MM.1S (cell line): ENCODE results near the gene C16orf87.

ENCODE experiments used
- CTCF ChIP-seq: fragments of 300-600 bp; sonication (generic); IDR thresholded peaks from 2 replicates; pipeline ENCODE4 v1.5.1; 2016; ENCODE audit warnings: antibody characterized with exemption, low read length, mixed read lengths
- EZH2 ChIP-seq: fragments of 300-600 bp; sonication (generic); optimal IDR thresholded peaks from 2 replicates; pipeline ENCODE3; 2017; ENCODE audit warnings: low read depth, mild to moderate bottlenecking, antibody characterized with exemption, low read length, mixed read lengths

- TF ChIP-seq EZH2 (no peak), CTCF (no peak)
Observed at GRCh38 chr16:46746821-46747776, 83.9 kb downstream of the C16orf87 start.
